ENCODE measurements around the gene SYT17.

The SYT17 gene

DNA sequence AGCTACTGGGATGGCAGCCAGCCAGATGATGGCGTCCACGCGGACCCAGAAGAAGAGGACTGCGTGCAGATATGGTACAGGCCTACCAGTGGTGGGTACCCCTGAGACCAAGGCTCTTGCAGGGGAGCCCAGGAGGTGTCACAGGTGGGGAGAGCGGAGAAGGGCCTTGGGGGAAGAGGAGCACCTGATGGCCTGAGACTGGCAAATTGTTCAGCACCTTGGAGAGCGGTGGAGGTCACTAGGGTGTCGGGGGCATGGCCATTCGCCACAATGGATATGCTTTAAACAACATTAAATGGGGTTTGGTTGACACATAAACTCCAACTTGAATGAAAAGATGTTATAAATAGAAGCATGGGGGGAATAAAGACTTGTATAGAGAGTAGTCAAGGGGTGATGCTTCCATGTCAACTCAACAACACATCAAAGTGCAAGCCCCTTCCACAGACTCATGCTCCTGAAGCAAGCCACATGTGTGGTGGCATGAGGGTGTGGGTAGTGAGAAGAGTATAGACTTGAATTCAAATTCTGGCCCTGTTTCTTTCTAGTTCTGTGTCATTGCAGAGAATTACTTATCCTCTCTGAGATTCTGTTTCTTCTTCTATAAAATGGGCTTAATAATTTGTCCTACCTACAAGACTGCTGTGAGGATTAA lies 139.7 kb downstream of the SYT17 start:
- DNase-seq = no peak

DNA sequence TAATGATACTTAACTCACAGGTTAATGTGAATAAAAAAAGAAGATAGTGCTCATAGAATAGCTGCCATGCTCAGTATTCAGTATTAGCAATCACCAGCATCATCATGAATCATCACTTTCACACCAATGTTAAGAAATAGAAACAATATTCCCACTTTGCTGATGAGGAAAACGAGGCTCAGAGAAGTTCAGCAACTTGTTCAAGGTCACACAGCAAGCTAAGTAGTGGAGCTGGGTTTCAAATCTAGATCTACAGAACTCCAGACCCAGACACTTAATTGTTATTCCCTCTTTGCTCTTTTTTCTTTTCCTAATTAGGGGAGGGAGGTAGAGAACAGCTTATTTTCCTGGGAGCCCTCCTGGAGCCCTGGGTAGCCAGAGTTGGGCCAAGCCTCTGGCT lies 140.4 kb downstream of the SYT17 start:
- DNase-seq = no peak

DNA sequence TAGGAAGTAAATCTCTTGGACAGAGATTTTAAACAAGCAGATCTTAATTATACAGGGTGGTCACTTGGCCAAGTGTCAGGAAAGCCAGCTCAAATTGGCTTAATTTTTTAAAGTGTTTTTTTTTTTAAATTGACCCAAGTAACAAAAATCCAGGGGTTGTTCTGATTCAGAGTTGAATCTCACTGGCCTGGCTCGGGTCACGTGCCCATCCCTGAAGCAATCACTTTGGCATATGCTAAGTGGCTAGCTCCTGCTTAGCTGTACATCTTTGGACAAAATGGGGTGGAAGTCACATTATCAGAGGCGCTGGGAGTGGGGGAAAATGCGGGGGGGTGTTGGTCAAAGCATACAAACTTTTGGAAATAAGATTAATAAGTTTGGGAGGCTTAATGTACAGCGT lies 141.1 kb downstream of the SYT17 start:
- no peak for DNase-seq

DNA sequence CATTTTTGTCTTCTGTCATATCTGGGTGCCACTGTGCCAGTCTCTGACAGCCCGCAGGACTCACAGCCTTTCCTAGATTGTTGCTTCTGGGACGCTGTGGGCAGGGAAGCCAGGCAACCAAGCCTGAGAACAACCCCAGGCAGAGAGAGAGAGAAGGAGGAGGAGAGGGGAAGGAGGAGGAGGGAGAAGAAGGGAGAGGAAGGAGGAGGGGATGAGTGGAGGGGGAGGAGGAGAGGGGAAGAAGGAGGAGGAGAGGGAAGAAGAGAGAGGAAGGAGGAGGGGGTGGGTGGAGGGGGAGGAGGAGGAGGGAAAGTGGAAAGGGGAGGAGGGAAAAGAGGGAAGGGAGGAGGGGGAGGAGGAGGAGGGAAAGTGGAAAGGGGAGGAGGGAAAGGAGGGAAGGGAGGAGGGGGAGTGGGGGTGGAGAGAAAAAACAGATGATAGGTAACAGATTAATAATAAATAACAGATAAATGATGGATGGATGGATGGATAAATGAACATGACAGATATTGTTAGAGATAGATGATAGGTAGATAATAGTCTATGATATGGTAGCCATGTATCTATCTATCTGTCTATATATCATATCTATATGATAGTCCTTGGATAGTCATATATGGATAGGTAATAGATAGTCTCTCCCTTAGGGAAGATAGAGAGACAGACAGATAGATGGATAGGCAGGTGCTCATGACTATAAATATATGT lies 146.8 kb downstream of the SYT17 start:
- DNase-seq = no peak

DNA sequence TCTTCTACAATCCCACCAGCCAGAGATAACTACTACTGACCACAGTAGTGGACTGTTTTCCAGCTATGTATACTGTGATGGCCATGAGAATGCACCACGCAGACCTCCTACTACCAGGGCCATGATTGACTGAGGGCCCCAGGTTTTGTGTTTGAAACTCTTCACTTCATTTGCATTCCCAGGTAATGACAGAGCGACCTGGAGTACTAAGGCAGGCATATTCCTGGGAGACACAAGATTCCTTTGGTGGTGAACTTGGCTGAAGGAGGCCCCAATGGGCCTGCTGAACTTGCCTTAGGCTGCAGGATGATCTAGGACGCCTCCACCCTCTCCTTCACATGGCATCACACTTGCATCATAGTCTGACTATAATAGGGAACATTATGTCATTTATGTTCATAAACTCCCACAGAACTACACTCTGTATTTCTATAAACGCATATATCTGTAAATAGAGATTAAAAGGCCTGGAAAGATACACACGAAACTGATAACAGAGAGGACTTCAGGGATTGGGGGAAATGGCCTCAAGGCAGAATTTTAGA lies 147.9 kb downstream of the SYT17 start:
- DNase-seq = no peak

DNA sequence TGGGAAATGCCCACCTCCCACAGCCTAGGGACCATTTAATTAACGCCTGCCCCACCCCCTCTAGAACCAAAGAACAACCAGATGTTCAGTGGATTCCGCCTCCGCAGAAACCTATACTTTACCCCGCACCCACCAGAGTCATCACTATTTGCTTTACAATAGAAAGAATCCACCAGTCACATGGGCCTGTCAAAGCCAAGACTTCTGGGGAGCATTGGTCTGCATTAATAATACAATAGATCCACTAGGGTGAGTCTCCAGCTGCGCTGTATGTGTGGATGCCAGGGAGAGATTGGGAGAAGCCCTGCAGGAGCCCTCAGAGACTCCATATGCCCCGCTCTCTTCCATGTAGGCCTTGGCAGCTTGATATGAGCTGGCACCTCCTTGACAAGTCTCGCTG lies 148.8 kb downstream of the SYT17 start:
- DNase-seq = peak in 1 of 2 experiments; percentile 27

Data from NCI-H524 (cell line).